ENCODE data around the gene RTL5. TPM values are rescaled to one million over a fixed set of nuclear protein-coding genes. Genes with fewer than 3 reads are reported as not detected.

The RTL5 gene
- total and polyA plus RNA-seq, 2 donors (not counting 1 experiment from before 2014, with no cell fraction given) = 4.2 to 4.5 TPM

GRCh38 chrX:72097098-72097497 is 34.6 kb downstream of the RTL5 start:
- Histone ChIP-seq H3K4me3 (replicated peaks in 1 of 4; ENCODE audit: control extremely low read depth in 1 of 4, insufficient read depth in 1 of 4, low read depth in 3 of 4, low read length in 4 of 4) (no peak overlapping the region), H3K4me2 (ENCODE audit: extremely low read depth, insufficient read depth, low read length) (no peak overlapping the region), H3K27me3 (ENCODE audit: control insufficient read depth, insufficient read depth, low read length) (no peaks in the 10 kb centered on the region), H4K20me1 (ENCODE audit: control insufficient read depth, extremely low read depth, insufficient read depth, low read length) (no peaks in the 10 kb centered on the region), H3K9ac (ENCODE audit: insufficient read depth, low read length) (no peak overlapping the region), H3K9me3 (ENCODE audit: control insufficient read depth, insufficient read depth, low read depth, low read length) (no peaks in the 10 kb centered on the region), H3K79me2 (ENCODE audit: control insufficient read depth, insufficient read depth, low read length) (no peaks in the 10 kb centered on the region), H2AFZ (ENCODE audit: low read length) (no peak overlapping the region), H3K4me1 (ENCODE audit: control insufficient read depth, extremely low read depth, insufficient read depth, low read length) (no peaks in the 10 kb centered on the region), H3K27ac (ENCODE audit: insufficient read depth, low read length) (no peak overlapping the region), H3K36me3 (ENCODE audit: control insufficient read depth, insufficient read depth, low read length) (no peaks in the 10 kb centered on the region)
- no peak for DNase-seq (ENCODE audit: low read depth in 2 of 2)
- no peak for TF ChIP-seq EZH2 (IDR thresholded peaks at IDR 0.05; ENCODE audit: low read length, missing control alignments)
- no peak for TF ChIP-seq CTCF (conservative IDR thresholded peaks at IDR 0.05 in 1 of 2, IDR thresholded peaks at IDR 0.05 in 1 of 2; ENCODE audit: low read depth in 1 of 2, low read length in 2 of 2)

GRCh38 chrX:72095370-72095769 is 36.3 kb downstream of the RTL5 start:
- Histone ChIP-seq H3K27me3 (ENCODE audit: control insufficient read depth, insufficient read depth, low read length) (no peaks in the 10 kb centered on the region), H3K27ac (ENCODE audit: insufficient read depth, low read length) (no peak overlapping the region), H3K36me3 (ENCODE audit: control insufficient read depth, insufficient read depth, low read length) (no peaks in the 10 kb centered on the region), H4K20me1 (ENCODE audit: control insufficient read depth, extremely low read depth, insufficient read depth, low read length) (no peaks in the 10 kb centered on the region), H3K9me3 (ENCODE audit: control insufficient read depth, insufficient read depth, low read depth, low read length) (no peaks in the 10 kb centered on the region), H3K9ac (ENCODE audit: insufficient read depth, low read length) (no peak overlapping the region), H3K79me2 (ENCODE audit: control insufficient read depth, insufficient read depth, low read length) (no peaks in the 10 kb centered on the region), H3K4me2 (ENCODE audit: extremely low read depth, insufficient read depth, low read length) (no peak overlapping the region), H3K4me1 (ENCODE audit: control insufficient read depth, extremely low read depth, insufficient read depth, low read length) (no peaks in the 10 kb centered on the region), H2AFZ (ENCODE audit: low read length) (no peak overlapping the region), H3K4me3 (replicated peaks in 1 of 4; ENCODE audit: control extremely low read depth in 1 of 4, insufficient read depth in 1 of 4, low read depth in 3 of 4, low read length in 4 of 4) (no peak overlapping the region)
- TF ChIP-seq CTCF (conservative IDR thresholded peaks at IDR 0.05 in 1 of 2, IDR thresholded peaks at IDR 0.05 in 1 of 2; ENCODE audit: low read depth in 1 of 2, low read length in 2 of 2) (no peak), EZH2 (IDR thresholded peaks at IDR 0.05; ENCODE audit: low read length, missing control alignments) (no peak)
- DNase-seq (ENCODE audit: low read depth in 2 of 2) = no peak

GRCh38 chrX:72094894-72095293 is 36.8 kb downstream of the RTL5 start:
- no peak overlapping the region for H3K9ac ChIP-seq (ENCODE audit: insufficient read depth, low read length)

More at GRCh38 chrX:72094894-72095293, 36.8 kb downstream of the RTL5 start:
- Histone ChIP-seq H3K4me1 (ENCODE audit: control insufficient read depth, extremely low read depth, insufficient read depth, low read length) (no peaks in the 10 kb centered on the region), H3K4me2 (ENCODE audit: extremely low read depth, insufficient read depth, low read length) (no peak overlapping the region), H3K9me3 (ENCODE audit: control insufficient read depth, insufficient read depth, low read depth, low read length) (no peaks in the 10 kb centered on the region), H4K20me1 (ENCODE audit: control insufficient read depth, extremely low read depth, insufficient read depth, low read length) (no peaks in the 10 kb centered on the region), H3K36me3 (ENCODE audit: control insufficient read depth, insufficient read depth, low read length) (no peaks in the 10 kb centered on the region), H3K4me3 (replicated peaks in 1 of 4; ENCODE audit: control extremely low read depth in 1 of 4, insufficient read depth in 1 of 4, low read depth in 3 of 4, low read length in 4 of 4) (no peak overlapping the region), H3K79me2 (ENCODE audit: control insufficient read depth, insufficient read depth, low read length) (no peaks in the 10 kb centered on the region), H3K27me3 (ENCODE audit: control insufficient read depth, insufficient read depth, low read length) (no peaks in the 10 kb centered on the region), H3K27ac (ENCODE audit: insufficient read depth, low read length) (no peak overlapping the region), H2AFZ (ENCODE audit: low read length) (no peak overlapping the region)
- DNase-seq (ENCODE audit: low read depth in 2 of 2) = peak; percentile 18 to 23
- TF ChIP-seq CTCF (conservative IDR thresholded peaks at IDR 0.05 in 1 of 2, IDR thresholded peaks at IDR 0.05 in 1 of 2; ENCODE audit: low read depth in 1 of 2, low read length in 2 of 2) (no peak), EZH2 (IDR thresholded peaks at IDR 0.05; ENCODE audit: low read length, missing control alignments) (no peak)
